ENCODE measurements around the gene S100A14. TPM values are rescaled to one million over a fixed set of nuclear protein-coding genes. Genes with fewer than 3 reads are reported as not detected.

S100A14 gene
- total RNA-seq, 1 experiment from 2014 or later, result 2.1 TPM

- ChIA-PET CTCF (interaction anchor here (0.8 to 14.4 kb wide), 4 partner anchors 9 to 71 kb away, joined by 3 to 230 read pairs (median 5); partner anchors contain the start of genes S100A1, S100A13, S100A14 and S100A6), POLR2A (interaction anchor here (2.6 kb wide), 1 partner anchor 27 kb away, joined by 7 read pairs; the partner anchor contains the start of gene CHTOP)
- no peak for DNase-seq (ENCODE audit: low spot score)
- H3K9me3 Mint-ChIP-seq, result no peaks in the 10 kb centered on the region
- no peak overlapping the region for H3K4me3 Mint-ChIP-seq
- H3K4me1 Mint-ChIP-seq, result peaks cover 52% of the 10 kb centered on the region
- TF ChIP-seq EMX1 (CRISPR knock-in tag; IDR thresholded peaks at IDR 0.05) (no peak), FOXP4 (CRISPR knock-in tag; IDR thresholded peaks at IDR 0.05) (no peak), ZNF671 (CRISPR knock-in tag; IDR thresholded peaks at IDR 0.05) (no peak), ERG (CRISPR knock-in tag; IDR thresholded peaks at IDR 0.05) (no peak), ATF3 (CRISPR knock-in tag; conservative IDR thresholded peaks at IDR 0.05) (no peak), CBFB (CRISPR knock-in tag; IDR thresholded peaks at IDR 0.05; ENCODE audit: low read depth) (no peak), JAZF1 (CRISPR knock-in tag; IDR thresholded peaks at IDR 0.05) (no peak)
- H3K27ac Mint-ChIP-seq, result no peak overlapping the region
- no peaks in the 10 kb centered on the region; the same call in 1 of the 2 replicates for H3K27me3 Mint-ChIP-seq (ENCODE audit: low read depth)
- no peak for ATAC-seq
- H3K36me3 Mint-ChIP-seq, result no peaks in the 10 kb centered on the region
Observed at GRCh38 chr1:153607381-153607780, 8.7 kb downstream of the S100A14 start.

- Mint-ChIP-seq H3K36me3 (no peaks in the 10 kb centered on the region; the same call in 1 of the 2 replicates), H3K4me1 (peaks cover 41% of the 10 kb centered on the region), H3K9me3 (no peaks in the 10 kb centered on the region), H3K27me3 (ENCODE audit: low read depth) (no peaks in the 10 kb centered on the region; the same call in 1 of the 2 replicates), H3K4me3 (no peak overlapping the region), H3K27ac (no peak overlapping the region)
- ATAC-seq (no peak), DNase-seq (ENCODE audit: low spot score) (no peak)
- CTCF ChIA-PET, result interaction anchor here (0.6 to 14.4 kb wide), 4 partner anchors 22 to 212 kb away, joined by 3 to 230 read pairs (median 4); partner anchors contain the start of genes S100A1 and S100A13
- POLR2A ChIA-PET, result interaction anchor here (0.6 to 2.6 kb wide), 4 partner anchors 28 to 67 kb away, joined by 3 to 7 read pairs (median 5); partner anchors contain the start of gene CHTOP
- TF ChIP-seq GABPB1 (CRISPR knock-in tag; IDR thresholded peaks at IDR 0.05) (no peak), ZNF671 (CRISPR knock-in tag; IDR thresholded peaks at IDR 0.05) (no peak), NR2C2 (CRISPR knock-in tag; IDR thresholded peaks at IDR 0.05) (no peak), HMGA2 (CRISPR knock-in tag; IDR thresholded peaks at IDR 0.05) (no peak), ZNF317 (CRISPR knock-in tag; IDR thresholded peaks at IDR 0.05; ENCODE audit: borderline replicate concordance, low read depth) (no peak), NFATC4 (CRISPR knock-in tag; IDR thresholded peaks at IDR 0.05) (no peak), PRRX2 (CRISPR knock-in tag; IDR thresholded peaks at IDR 0.05) (no peak), PREB (CRISPR knock-in tag; IDR thresholded peaks at IDR 0.05; ENCODE audit: borderline replicate concordance) (no peak), PRDM15 (CRISPR knock-in tag; IDR thresholded peaks at IDR 0.05) (no peak), RELA (CRISPR knock-in tag; IDR thresholded peaks at IDR 0.05; ENCODE audit: borderline replicate concordance) (no peak), ZSCAN18 (CRISPR knock-in tag; IDR thresholded peaks at IDR 0.05) (no peak), TCF7 (CRISPR knock-in tag; IDR thresholded peaks at IDR 0.05; ENCODE audit: low read depth) (no peak), HMGXB4 (CRISPR knock-in tag; IDR thresholded peaks at IDR 0.05) (no peak), ETV6 (CRISPR knock-in tag; IDR thresholded peaks at IDR 0.05) (no peak), ATF3 (CRISPR knock-in tag; conservative IDR thresholded peaks at IDR 0.05) (no peak)
Observed at GRCh38 chr1:153606194-153606593, 9.9 kb downstream of the S100A14 start.

All from WTC11 (cell line).